Liver (tissue), 9 donors: ENCODE data around the gene PNCK. TPM values are rescaled to one million over a fixed set of nuclear protein-coding genes. Genes with fewer than 3 reads are reported as not detected.

Source experiments
- DNase-seq: peaks from one replicate; pipeline ENCODE4 v3.0.0-alpha.2; 2017; ENCODE audit warnings: low spot score
- H3K27ac ChIP-seq, 2 donors: one replicate each; pipeline ENCODE4 v1.7.0; 2013; ENCODE audit warnings: inconsistent platforms in 2 of 2, low read length in 2 of 2, control low read depth in 1 of 2, low read depth in 1 of 2, mild to moderate bottlenecking in 1 of 2
- H3K27me3 ChIP-seq, 4 donors: one replicate each; pipeline versions ENCODE4 v1.6.1 to v1.7.0; 2013; ENCODE audit warnings: low read length in 3 of 4, inconsistent platforms in 1 of 4, mild to moderate bottlenecking in 1 of 4, moderate library complexity in 1 of 4; ENCODE audit not compliant: control insufficient read depth in 4 of 4, insufficient read depth in 4 of 4
- H3K36me3 ChIP-seq, 4 donors: one replicate each; pipeline versions ENCODE4 v1.6.1 to v1.7.0; 2013; ENCODE audit warnings: low read length in 3 of 4, mild to moderate bottlenecking in 3 of 4, low read depth in 1 of 4, moderate library complexity in 1 of 4; ENCODE audit not compliant: control insufficient read depth in 4 of 4, insufficient read depth in 3 of 4
- H3K4me1 ChIP-seq, 4 donors: one replicate each; pipeline versions ENCODE4 v1.6.1 to v1.7.0; 2013; ENCODE audit warnings: low read length in 3 of 4, mild to moderate bottlenecking in 3 of 4, moderate library complexity in 1 of 4; ENCODE audit not compliant: control insufficient read depth in 4 of 4, insufficient read depth in 4 of 4
- H3K4me3 ChIP-seq, 3 donors: one replicate each; pipeline versions ENCODE4 v1.6.1 to v1.7.0; 2013; ENCODE audit warnings: low read length in 3 of 3, control low read depth in 1 of 3, low read depth in 1 of 3, mild to moderate bottlenecking in 1 of 3
- H3K9ac ChIP-seq, 2 donors: one replicate each; pipeline ENCODE4 v1.7.0; 2013; ENCODE audit warnings: low read length in 2 of 2, mild to moderate bottlenecking in 2 of 2, moderate library complexity in 2 of 2, control low read depth in 1 of 2, low read depth in 1 of 2
- H3K9me3 ChIP-seq, 4 donors: one replicate each; pipeline versions ENCODE4 v1.6.1 to v1.7.0; 2013; ENCODE audit warnings: low read length in 3 of 4; ENCODE audit not compliant: control insufficient read depth in 4 of 4
- EGR1 ChIP-seq, 2 donors: IDR thresholded peaks; 2 replicates each; pipeline ENCODE4 v1.6.1; 2016 to 2018; ENCODE audit warnings: antibody characterized with exemption in 2 of 2, low read depth in 2 of 2
- FOXA1 ChIP-seq: IDR thresholded peaks from 2 replicates; pipeline ENCODE4 v1.6.1; 2016; ENCODE audit warnings: antibody characterized with exemption
- FOXA2 ChIP-seq: IDR thresholded peaks from 2 replicates; pipeline ENCODE4 v1.6.1; 2016; ENCODE audit warnings: antibody characterized with exemption
- GABPA ChIP-seq, 2 donors: IDR thresholded peaks in 1 of 2; conservative IDR thresholded peaks in 1 of 2; 2 replicates each; pipeline ENCODE4 v1.6.1; 2016; ENCODE audit warnings: antibody characterized with exemption in 2 of 2, mild to moderate bottlenecking in 1 of 2, moderate library complexity in 1 of 2
- RXRA ChIP-seq, 2 donors: IDR thresholded peaks; 2 replicates each; pipeline ENCODE4 v1.6.1; 2017 to 2018; ENCODE audit warnings: antibody characterized with exemption in 2 of 2, mild to moderate bottlenecking in 1 of 2
- SP1 ChIP-seq: IDR thresholded peaks from 2 replicates; pipeline ENCODE4 v1.6.1; 2018; ENCODE audit warnings: antibody characterized with exemption, mild to moderate bottlenecking
- TAF1 ChIP-seq: conservative IDR thresholded peaks from 2 replicates; pipeline ENCODE4 v1.6.1; 2016; ENCODE audit warnings: antibody characterized with exemption, mild to moderate bottlenecking
- YY1 ChIP-seq: IDR thresholded peaks from 2 replicates; pipeline ENCODE4 v1.6.1; 2016; ENCODE audit warnings: antibody characterized with exemption, mild to moderate bottlenecking
- WGBS: extraction: QIAGEN DNeasy Blood & Tissue Kit; methylation state at CpG from one replicate; pipeline ENCODE4 v1.1.7; 2013; 5-methylcytosine and 5-hydroxymethylcytosine counted together
- polyA plus RNA-seq, 2 donors: library from polyadenylated mRNA; stranded (reverse) in 1 of 2; unstranded in 1 of 2; fragments of 200-250 nt in 1 of 2; fragments of >200 nt in 1 of 2; fragmentation: Nextera tagmentation in 1 of 2; extraction: Ambion mirVana in 1 of 2; gene quantifications; one replicate each; pipeline versions ENCODE4 v1.2.1 to v1.2.3, GENCODE V29; 2013 to 2015
- total RNA-seq, 2 donors: library from RNA; depleted of rRNA; stranded (reverse); fragments of >200 nt; gene quantifications; one replicate each; pipeline ENCODE4 v1.2.3, GENCODE V29; 2014
- TF ChIP-seq, protein P1 (sequence below): IDR thresholded peaks from 2 replicates; pipeline ENCODE4 v1.6.1; 2016; ENCODE audit warnings: antibody characterized with exemption, mild to moderate bottlenecking
- TF ChIP-seq, protein P2 (sequence below): IDR thresholded peaks from 2 replicates; pipeline ENCODE4 v1.6.1; 2016; ENCODE audit warnings: antibody characterized with exemption
- TF ChIP-seq, protein P3 (sequence below): fragments of 150-350 bp; IDR thresholded peaks from 2 replicates; pipeline ENCODE4 v1.5.1; 2017; ENCODE audit warnings: improper control_type of control experiment, low read depth, low read length; ENCODE audit not compliant: missing input control
- TF ChIP-seq, protein P4 (sequence below): IDR thresholded peaks from 2 replicates; pipeline ENCODE4 v1.6.1; 2016; ENCODE audit warnings: antibody characterized with exemption
- donor health status: healthy.
- donor health status: healthy.
- donor health status: healthy.
- donor health status: healthy.
- donor health status: healthy.

The PNCK gene
- total and polyA plus RNA-seq, 4 donors: 0.02 to 0.17 TPM; not detected in 2

- Histone ChIP-seq H3K36me3 (no peaks in the 10 kb centered on the region), H3K27ac (no peak overlapping the region), H3K27me3 (peaks cover 0 to 5% (median 0%) of the 10 kb centered on the region in 4 donors), H3K4me3 (peak overlapping the region in 1 of 3 donors; percentile 54), H3K4me1 (peaks cover 0 to 2% (median 0%) of the 10 kb centered on the region in 4 donors), H3K9me3 (no peaks in the 10 kb centered on the region), H3K9ac (no peak overlapping the region)
- DNase-seq: no peak
- WGBS: 3% methylated on average over 57 of the region's 57 CpGs
- TF ChIP-seq EGR1 (IDR thresholded peaks at IDR 0.05; ENCODE audit: low read depth in 2 of 2) (no peak), RXRA (IDR thresholded peaks at IDR 0.05) (no peak)
- TF ChIP-seq, protein P1, sequence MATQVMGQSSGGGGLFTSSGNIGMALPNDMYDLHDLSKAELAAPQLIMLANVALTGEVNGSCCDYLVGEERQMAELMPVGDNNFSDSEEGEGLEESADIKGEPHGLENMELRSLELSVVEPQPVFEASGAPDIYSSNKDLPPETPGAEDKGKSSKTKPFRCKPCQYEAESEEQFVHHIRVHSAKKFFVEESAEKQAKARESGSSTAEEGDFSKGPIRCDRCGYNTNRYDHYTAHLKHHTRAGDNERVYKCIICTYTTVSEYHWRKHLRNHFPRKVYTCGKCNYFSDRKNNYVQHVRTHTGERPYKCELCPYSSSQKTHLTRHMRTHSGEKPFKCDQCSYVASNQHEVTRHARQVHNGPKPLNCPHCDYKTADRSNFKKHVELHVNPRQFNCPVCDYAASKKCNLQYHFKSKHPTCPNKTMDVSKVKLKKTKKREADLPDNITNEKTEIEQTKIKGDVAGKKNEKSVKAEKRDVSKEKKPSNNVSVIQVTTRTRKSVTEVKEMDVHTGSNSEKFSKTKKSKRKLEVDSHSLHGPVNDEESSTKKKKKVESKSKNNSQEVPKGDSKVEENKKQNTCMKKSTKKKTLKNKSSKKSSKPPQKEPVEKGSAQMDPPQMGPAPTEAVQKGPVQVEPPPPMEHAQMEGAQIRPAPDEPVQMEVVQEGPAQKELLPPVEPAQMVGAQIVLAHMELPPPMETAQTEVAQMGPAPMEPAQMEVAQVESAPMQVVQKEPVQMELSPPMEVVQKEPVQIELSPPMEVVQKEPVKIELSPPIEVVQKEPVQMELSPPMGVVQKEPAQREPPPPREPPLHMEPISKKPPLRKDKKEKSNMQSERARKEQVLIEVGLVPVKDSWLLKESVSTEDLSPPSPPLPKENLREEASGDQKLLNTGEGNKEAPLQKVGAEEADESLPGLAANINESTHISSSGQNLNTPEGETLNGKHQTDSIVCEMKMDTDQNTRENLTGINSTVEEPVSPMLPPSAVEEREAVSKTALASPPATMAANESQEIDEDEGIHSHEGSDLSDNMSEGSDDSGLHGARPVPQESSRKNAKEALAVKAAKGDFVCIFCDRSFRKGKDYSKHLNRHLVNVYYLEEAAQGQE: no peak
These were observed 14.9 kb upstream of the PNCK start for GRCh38 chrX:153688506-153688905.

- Histone ChIP-seq H3K4me1 (peaks cover 0 to 2% (median 0%) of the 10 kb centered on the region in 4 donors), H3K36me3 (no peaks in the 10 kb centered on the region), H3K27me3 (peaks cover 0 to 5% (median 0%) of the 10 kb centered on the region in 4 donors), H3K9me3 (no peaks in the 10 kb centered on the region), H3K27ac (no peak overlapping the region), H3K4me3 (peak overlapping the region in 1 of 3 donors; percentile 54), H3K9ac (no peak overlapping the region)
- TF ChIP-seq FOXA2: no peak
- TF ChIP-seq, protein P2, sequence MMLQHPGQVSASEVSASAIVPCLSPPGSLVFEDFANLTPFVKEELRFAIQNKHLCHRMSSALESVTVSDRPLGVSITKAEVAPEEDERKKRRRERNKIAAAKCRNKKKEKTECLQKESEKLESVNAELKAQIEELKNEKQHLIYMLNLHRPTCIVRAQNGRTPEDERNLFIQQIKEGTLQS: no peak
- TF ChIP-seq, protein P3, sequence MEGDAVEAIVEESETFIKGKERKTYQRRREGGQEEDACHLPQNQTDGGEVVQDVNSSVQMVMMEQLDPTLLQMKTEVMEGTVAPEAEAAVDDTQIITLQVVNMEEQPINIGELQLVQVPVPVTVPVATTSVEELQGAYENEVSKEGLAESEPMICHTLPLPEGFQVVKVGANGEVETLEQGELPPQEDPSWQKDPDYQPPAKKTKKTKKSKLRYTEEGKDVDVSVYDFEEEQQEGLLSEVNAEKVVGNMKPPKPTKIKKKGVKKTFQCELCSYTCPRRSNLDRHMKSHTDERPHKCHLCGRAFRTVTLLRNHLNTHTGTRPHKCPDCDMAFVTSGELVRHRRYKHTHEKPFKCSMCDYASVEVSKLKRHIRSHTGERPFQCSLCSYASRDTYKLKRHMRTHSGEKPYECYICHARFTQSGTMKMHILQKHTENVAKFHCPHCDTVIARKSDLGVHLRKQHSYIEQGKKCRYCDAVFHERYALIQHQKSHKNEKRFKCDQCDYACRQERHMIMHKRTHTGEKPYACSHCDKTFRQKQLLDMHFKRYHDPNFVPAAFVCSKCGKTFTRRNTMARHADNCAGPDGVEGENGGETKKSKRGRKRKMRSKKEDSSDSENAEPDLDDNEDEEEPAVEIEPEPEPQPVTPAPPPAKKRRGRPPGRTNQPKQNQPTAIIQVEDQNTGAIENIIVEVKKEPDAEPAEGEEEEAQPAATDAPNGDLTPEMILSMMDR: no peak
- TF ChIP-seq SP1: no peak
- TF ChIP-seq YY1: no peak
- no peak for TF ChIP-seq RXRA (IDR thresholded peaks at IDR 0.05)
- DNase-seq: no peak
- WGBS: 1% methylated on average over 60 of the region's 69 CpGs
These were observed 14.5 kb upstream of the PNCK start for GRCh38 chrX:153688071-153688470.

DNA sequence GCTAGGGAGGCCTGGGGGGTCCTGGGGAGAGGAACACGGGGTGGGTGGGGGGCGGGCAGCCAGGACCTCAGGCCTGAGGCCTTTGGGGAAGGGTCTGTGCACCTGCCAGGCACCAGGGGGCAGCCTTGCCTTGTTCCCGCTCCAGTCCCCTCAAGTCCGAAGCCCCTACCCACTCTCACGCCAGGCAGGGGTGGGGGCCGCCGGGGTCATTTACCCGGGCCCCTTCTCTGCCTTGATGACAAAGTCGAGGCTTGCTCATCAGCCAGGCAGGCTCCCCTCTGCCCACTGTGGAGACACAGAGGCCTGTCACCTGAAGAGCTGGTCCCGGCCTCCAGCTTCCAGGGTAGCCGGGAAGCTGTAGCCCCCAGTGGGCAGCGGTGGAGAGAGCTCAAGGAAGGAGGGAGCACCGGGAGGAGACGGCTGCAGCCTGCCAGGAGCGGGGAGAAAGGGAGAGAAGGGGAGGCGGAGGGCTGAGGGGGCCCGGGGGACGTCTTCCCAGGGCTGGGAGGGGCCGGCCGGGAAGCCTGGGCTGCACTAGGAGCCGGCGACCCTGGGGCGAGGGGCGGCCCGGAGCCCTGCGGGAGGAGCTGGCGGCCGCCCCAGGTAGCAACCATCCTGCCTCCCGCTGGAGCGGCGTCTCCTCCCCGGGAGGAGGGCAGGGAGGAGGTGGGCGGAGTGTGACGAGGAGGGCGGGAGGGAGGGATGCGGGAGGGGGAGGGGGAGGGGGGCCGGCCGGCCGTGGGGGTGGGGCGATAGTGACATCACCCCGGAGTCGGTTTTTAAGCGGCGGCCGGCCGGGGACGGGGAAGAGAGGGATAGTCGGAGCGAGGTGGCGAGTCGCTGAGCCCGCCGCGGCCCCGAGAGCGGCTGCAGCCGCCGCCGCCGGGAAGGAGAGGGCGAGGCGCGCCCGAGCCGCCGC is 13.8 kb upstream of the PNCK start, which contains the start of gene SLC6A8:
Gene SLC6A8 (plus strand): TSS at position 806 of the 919 bp plus-strand sequence. CDS start 649 bp downstream, outside the sequence.
- 2% methylated on average over 61 of the region's 66 CpGs for WGBS
- Histone ChIP-seq H3K36me3 (no peaks in the 10 kb centered on the region), H3K9me3 (no peaks in the 10 kb centered on the region), H3K27ac (no peak within 1 kb of the TSS), H3K27me3 (peaks cover 0 to 5% (median 0%) of the 10 kb centered on the region in 4 donors), H3K4me1 (peaks cover 0 to 2% (median 0%) of the 10 kb centered on the region in 4 donors), H3K4me3 (peak within 1 kb of the TSS in 1 of 3 donors; percentile 54), H3K9ac (no peak within 1 kb of the TSS)
- TF ChIP-seq EGR1 (IDR thresholded peaks at IDR 0.05; ENCODE audit: low read depth in 2 of 2) (no peak), SP1 (no peak), TAF1 (no peak), FOXA1 (no peak), FOXA2 (no peak), GABPA (IDR thresholded peaks at IDR 0.05 in 1 of 2, conservative IDR thresholded peaks at IDR 0.05 in 1 of 2) (no peak), YY1 (no peak)
- TF ChIP-seq, protein P2: no peak
- TF ChIP-seq, protein P4, sequence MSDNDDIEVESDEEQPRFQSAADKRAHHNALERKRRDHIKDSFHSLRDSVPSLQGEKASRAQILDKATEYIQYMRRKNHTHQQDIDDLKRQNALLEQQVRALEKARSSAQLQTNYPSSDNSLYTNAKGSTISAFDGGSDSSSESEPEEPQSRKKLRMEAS: no peak
- TF ChIP-seq, protein P1: no peak
- peak; percentile 79 for DNase-seq
